Brain microvascular endothelial cell (primary cell): ENCODE measurements around the gene EDIL3.

Source experiments
- DNase-seq: peaks from one replicate; pipeline ENCODE4 v3.0.0-alpha.2; 2020
- H3K27ac ChIP-seq: fragments of 250-450 bp; sonication (Bioruptor Pico); 2 replicates; pipeline ENCODE4 v1.5.1; 2020; ENCODE audit warnings: mild to moderate bottlenecking, moderate library complexity
- H3K27me3 ChIP-seq: fragments of 250-450 bp; sonication (Bioruptor Pico); replicated peaks from 2 replicates; pipeline ENCODE4 v1.5.1; 2020; ENCODE audit warnings: mild to moderate bottlenecking
- H3K36me3 ChIP-seq: fragments of 250-450 bp; sonication (Bioruptor Pico); replicated peaks from 2 replicates; pipeline ENCODE4 v1.5.1; 2020; ENCODE audit warnings: mild to moderate bottlenecking
- H3K4me3 ChIP-seq: 2 replicates; pipeline ENCODE4 v1.5.1; 2011; ENCODE audit warnings: low read depth, mild to moderate bottlenecking, control low read depth, low read length, moderate library complexity
- in situ Hi-C: cut with HindIII; loops from 2 replicates; pipeline ENCODE4 v1.10.0; 2017; ENCODE audit warnings: low sequenced_read_pairs, low pct_ligation_motif_present
- TF ChIP-seq, protein P1 (sequence below): IDR thresholded peaks from 2 replicates; pipeline ENCODE4 v1.5.1; 2011; ENCODE audit warnings: low read depth, mild to moderate bottlenecking, moderate library complexity, low read length, control low read depth, inconsistent platforms; ENCODE audit errors: missing control alignments

The EDIL3 gene

GRCh38 chr5:83900306-83900705 lies 484.4 kb downstream of the EDIL3 start:
- TF ChIP-seq, protein P1, sequence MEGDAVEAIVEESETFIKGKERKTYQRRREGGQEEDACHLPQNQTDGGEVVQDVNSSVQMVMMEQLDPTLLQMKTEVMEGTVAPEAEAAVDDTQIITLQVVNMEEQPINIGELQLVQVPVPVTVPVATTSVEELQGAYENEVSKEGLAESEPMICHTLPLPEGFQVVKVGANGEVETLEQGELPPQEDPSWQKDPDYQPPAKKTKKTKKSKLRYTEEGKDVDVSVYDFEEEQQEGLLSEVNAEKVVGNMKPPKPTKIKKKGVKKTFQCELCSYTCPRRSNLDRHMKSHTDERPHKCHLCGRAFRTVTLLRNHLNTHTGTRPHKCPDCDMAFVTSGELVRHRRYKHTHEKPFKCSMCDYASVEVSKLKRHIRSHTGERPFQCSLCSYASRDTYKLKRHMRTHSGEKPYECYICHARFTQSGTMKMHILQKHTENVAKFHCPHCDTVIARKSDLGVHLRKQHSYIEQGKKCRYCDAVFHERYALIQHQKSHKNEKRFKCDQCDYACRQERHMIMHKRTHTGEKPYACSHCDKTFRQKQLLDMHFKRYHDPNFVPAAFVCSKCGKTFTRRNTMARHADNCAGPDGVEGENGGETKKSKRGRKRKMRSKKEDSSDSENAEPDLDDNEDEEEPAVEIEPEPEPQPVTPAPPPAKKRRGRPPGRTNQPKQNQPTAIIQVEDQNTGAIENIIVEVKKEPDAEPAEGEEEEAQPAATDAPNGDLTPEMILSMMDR: no peak
- in situ Hi-C loops: no loop called here
- Histone ChIP-seq H3K4me3 (no peak overlapping the region), H3K36me3 (no peaks in the 10 kb centered on the region), H3K27me3 (no peaks in the 10 kb centered on the region), H3K27ac (no peak overlapping the region)
- DNase-seq: no peak

DNA sequence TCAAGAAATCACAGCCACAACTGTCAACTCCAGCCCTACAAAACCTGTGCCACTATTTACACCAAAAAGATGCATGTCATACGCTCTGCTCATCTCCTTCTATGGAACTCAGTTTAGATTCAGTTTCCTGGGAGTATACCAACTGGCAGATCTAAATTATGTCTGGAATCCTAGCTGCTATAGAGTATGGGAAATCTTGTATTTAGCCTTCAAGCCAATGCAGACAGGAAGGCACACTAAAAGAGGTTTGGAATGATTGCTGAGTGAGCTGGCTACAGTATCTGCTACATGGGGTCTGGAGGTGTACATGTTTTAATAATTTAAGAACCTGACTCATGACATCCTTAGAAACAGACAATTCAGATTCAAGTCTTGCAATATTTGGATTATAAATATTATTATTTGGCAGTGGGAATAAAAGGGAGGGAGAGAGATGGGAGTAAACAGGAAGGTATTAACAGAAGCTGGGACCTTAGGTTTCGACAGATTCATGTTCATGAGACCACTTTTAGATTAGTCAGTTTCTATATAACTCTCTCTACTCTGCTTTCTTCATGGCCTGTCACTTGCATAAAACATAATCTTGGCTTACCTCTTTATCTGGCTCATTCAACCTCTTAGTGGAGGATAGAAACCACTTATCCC lies 485.2 kb downstream of the EDIL3 start:
- H3K36me3 ChIP-seq: no peaks in the 10 kb centered on the region
- TF ChIP-seq, protein P1: no peak
- no peak overlapping the region for H3K27ac ChIP-seq
- peak; percentile 32 for DNase-seq
- no peaks in the 10 kb centered on the region for H3K27me3 ChIP-seq
- in situ Hi-C loops: no loop called here
- H3K4me3 ChIP-seq: no peak overlapping the region

DNA sequence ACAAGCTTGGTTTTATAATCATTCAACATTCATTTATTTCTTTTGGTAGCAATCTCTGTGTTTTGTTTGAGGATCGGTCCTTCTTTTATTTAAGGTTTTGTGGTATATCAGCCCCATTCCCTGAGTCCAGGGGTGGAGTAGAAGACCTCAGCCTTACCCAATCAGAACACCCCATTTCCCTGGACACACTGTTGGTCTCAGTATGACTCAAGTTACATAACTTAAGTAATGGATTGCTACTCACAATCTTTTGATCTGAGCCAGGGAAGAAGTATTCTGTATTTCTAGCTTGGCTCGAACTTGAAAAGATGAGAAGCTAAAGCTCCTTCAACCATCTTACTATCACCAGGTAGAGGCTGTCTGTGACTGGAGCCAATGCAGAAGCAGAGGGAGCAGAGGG lies 488.8 kb downstream of the EDIL3 start:
- Histone ChIP-seq H3K27me3 (no peaks in the 10 kb centered on the region), H3K4me3 (no peak overlapping the region), H3K27ac (no peak overlapping the region), H3K36me3 (no peaks in the 10 kb centered on the region)
- DNase-seq: peak; percentile 49
- in situ Hi-C loops: no loop called here
- TF ChIP-seq, protein P1: no peak

DNA sequence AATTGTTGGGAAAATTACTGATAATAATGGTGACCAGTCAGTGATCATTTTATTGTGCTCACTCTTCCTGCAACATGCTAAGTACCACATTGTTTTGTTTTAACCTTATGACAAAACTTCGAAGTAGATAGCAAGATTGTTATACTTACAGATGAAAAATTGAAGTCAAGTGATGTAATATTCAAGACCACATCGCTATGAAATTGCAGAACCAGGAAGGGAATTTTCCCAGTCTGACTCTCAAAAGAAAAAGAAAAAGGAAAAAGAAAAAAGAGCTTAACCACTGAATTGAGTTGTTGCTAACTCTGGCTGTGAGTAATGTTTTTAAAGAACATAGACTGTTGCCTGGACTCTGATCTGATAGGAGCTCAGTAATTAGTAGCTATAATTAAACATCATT lies 493.4 kb downstream of the EDIL3 start:
- Histone ChIP-seq H3K27me3 (no peaks in the 10 kb centered on the region), H3K4me3 (no peak overlapping the region), H3K36me3 (no peaks in the 10 kb centered on the region), H3K27ac (no peak overlapping the region)
- no peak for DNase-seq
- TF ChIP-seq, protein P1: no peak
- in situ Hi-C loops: no loop called here
